Mesothelial cell of epicardium (in vitro differentiated cells): ENCODE data around the gene KRTAP10-6. TPM values are rescaled to one million over a fixed set of nuclear protein-coding genes. Genes with fewer than 3 reads are reported as not detected.
"Not testable (repeated sequence)": the region's sequence is repeated elsewhere in the genome, so short reads cannot be mapped to it uniquely, and the experiment has no call there.

Experiments used
- DNase-seq, 2 experiments: peaks; one replicate each; pipeline ENCODE4 v3.0.0; 2021; ENCODE audit warnings: low spot score in 2 of 2; ENCODE audit not compliant: unreplicated experiment in 2 of 2
- H3K27ac Mint-ChIP-seq: 2 replicates; pipeline ENCODE4 v1.8.0; 2021; ENCODE audit warnings: mixed read lengths
- H3K27me3 Mint-ChIP-seq: 2 replicates; pipeline ENCODE4 v1.8.0; 2021; ENCODE audit warnings: low read depth, mixed read lengths
- H3K36me3 Mint-ChIP-seq: 2 replicates; pipeline ENCODE4 v1.8.0; 2021; ENCODE audit warnings: mixed read lengths
- H3K4me1 Mint-ChIP-seq: 2 replicates; pipeline ENCODE4 v1.8.0; 2021; ENCODE audit warnings: mixed read lengths
- H3K4me3 Mint-ChIP-seq: 2 replicates; pipeline ENCODE4 v1.8.0; 2021; ENCODE audit warnings: mild to moderate bottlenecking, moderate library complexity, mixed read lengths
- H3K9me3 Mint-ChIP-seq: 2 replicates; pipeline ENCODE4 v1.8.0; 2021; ENCODE audit warnings: mixed read lengths
- CTCF ChIP-seq: fragments of 200-600 bp; sonication (generic); IDR thresholded peaks from one replicate; pipeline ENCODE4 v1.5.0; 2021; ENCODE audit warnings: antibody characterized with exemption; ENCODE audit not compliant: unreplicated experiment
- total RNA-seq: library from RNA; stranded (reverse); gene quantifications from 3 replicates; pipeline ENCODE4 v1.2.1, GENCODE V29; 2021

KRTAP10-6 gene
- total RNA-seq, 1 donor from 2014 or later, result not detected

DNA sequence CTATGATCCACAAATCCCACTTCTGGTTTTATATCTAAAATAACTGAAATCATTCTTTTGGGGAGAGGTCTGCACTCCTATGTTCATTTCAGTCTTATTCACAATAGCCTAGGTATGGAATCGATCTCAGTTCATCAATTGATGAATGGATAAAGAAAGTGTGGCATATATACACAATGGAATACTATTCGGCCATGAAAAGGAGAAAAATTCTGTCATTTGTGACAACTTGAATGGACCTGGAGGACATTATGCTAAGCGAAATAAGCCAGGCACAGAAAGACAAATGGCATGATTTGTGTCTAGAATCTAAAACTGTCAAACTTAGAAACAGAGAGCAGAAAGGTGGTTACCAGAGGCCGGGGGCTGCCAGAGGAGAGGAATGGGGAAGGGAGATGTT, 14.2 kb upstream of the KRTAP10-6 start:
- TF ChIP-seq CTCF, result no peak
- Mint-ChIP-seq H3K9me3 (peaks cover 39% of the 10 kb centered on the region), H3K36me3 (no peaks in the 10 kb centered on the region), H3K4me1 (no peaks in the 10 kb centered on the region), H3K27ac (no peak overlapping the region), H3K27me3 (peaks cover 20% of the 10 kb centered on the region), H3K4me3 (no peak overlapping the region)
- no peak for DNase-seq

DNA sequence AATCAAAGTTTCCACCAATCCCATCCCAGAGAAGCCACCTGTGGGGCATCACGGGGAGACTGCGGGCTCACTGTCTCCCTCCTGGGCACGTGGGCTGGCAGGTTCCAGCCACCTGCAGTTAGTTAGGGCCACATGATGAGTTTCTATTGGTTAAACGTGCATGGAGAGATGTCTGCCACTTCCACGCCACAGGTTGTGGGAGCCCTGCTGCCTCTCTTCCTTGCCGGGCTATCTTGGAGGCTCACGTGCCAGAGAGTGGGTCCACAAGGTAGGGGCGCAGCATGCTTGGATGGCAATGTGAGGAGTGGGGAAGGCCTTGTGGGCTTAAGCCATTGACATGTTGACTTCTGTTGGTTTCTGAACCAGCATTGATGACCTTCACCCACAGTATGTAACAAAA, 11.6 kb upstream of the KRTAP10-6 start:
- peak in 1 of 2 experiments; percentile 31 for DNase-seq
- no peaks in the 10 kb centered on the region for H3K36me3 Mint-ChIP-seq
- H3K9me3 Mint-ChIP-seq, result peaks cover 20% of the 10 kb centered on the region
- H3K27me3 Mint-ChIP-seq, result peaks cover 20% of the 10 kb centered on the region
- no peaks in the 10 kb centered on the region for H3K4me1 Mint-ChIP-seq
- TF ChIP-seq CTCF, result no peak
- H3K4me3 Mint-ChIP-seq, result no peak overlapping the region
- no peak overlapping the region for H3K27ac Mint-ChIP-seq

DNA sequence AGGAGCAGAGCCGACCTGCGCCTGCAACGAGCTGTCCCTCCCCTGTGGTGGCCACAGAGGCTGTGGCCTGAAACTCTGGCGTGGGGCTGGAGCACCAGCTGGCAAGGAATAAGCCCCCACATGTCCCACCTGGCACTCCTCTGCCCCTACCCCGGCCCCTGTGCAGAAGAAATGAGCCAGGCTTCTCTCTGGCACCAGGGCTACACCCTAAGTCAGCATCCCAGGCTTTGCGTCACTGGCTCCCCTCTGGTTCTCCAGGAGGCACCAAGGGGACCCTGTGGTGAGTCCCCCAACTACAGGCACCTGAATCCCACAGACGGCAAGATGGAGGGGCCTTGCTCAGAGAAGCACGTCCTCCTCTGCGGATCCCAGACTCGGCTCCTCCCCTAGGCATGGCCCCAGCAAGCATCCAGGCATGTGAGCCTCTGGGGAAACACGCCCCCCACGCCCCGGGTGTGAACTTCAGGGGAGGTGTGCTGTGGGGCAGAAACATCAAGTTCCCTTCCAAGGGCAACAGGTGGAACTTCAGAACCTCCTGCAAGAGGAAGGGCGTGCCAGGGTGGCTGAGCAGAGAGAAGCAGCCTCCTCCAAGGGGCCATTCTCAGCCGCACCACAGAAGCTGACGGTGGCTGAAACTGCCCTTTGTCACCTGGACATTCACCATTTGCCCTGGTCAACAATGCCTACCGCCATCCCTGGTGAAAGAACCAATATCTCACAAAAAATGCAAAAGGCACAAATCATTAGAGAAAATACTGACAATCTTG, 11.0 kb upstream of the KRTAP10-6 start:
- Mint-ChIP-seq H3K4me1 (no peaks in the 10 kb centered on the region), H3K27me3 (peaks cover 20% of the 10 kb centered on the region), H3K36me3 (peaks cover 3% of the 10 kb centered on the region), H3K27ac (no peak overlapping the region), H3K9me3 (peaks cover 24% of the 10 kb centered on the region), H3K4me3 (no peak overlapping the region)
- no peak for TF ChIP-seq CTCF
- peak in 1 of 2 experiments; percentile 25 for DNase-seq

DNA sequence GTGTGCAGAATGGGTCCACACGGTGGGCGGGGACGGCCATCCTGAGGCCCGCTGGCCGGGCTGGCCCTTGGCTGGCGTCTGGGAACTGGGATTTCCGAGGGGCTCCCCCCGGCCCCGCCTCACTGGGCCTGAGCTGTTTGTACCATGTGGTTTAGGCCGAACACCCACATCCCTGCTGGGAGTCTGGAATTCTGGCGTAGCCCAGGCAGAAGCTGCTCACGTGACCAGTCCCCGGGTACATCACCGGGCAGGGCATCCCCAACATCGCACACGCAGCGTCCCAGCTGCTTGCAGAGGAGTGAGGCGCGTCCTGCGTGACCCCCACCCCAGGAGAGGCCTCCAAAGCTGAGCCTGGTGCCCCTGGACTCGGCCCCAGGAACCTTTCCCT, 10.2 kb upstream of the KRTAP10-6 start:
- no peak for TF ChIP-seq CTCF
- peaks cover 20% of the 10 kb centered on the region for H3K27me3 Mint-ChIP-seq
- DNase-seq, result no peak

DNA sequence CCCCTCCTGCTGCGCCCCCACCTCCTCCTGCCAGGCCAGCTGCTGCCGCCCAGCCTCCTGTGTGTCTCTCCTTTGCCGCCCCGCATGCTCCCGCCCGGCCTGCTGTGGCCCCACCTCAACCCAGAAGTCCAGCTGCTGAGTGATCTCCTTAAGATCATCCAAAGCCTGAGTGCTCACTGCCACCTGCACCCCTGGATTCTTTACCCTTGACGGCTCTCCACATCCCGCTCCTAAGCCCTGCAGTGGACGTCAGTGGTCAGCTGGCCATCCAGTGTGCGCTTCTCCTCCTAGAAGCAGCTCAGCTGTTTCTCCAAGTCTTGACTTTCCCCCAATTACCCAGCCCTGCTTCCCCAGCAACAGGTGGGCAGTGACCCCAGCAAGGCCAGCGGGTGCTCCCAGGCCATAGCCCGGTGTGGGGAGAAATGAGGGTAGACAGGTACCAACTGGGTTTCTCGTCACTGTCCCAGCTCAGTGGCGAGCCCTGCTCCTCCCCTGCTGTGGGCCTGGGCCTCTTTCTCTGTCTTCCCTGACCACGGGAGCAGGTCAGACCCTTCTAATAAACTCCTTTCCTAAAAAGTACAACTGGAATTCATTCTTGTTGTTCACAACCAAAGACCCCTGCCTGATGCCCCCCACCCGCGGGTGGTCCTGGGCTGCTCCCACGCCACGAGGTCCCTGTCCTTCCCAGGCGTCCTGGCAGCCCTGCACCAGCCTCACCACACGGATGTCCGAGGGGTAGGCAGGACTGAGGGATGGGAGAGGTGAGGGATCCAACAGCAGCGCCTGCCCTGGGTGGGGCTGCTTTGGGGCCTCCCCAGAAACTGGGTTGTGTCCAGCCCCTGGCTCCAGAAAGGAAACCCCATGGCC, 9.5 kb upstream of the KRTAP10-6 start:
- Mint-ChIP-seq H3K27ac (no peak overlapping the region), H3K9me3 (peaks cover 30% of the 10 kb centered on the region), H3K4me1 (no peaks in the 10 kb centered on the region), H3K36me3 (peaks cover 3% of the 10 kb centered on the region), H3K4me3 (no peak overlapping the region), H3K27me3 (peaks cover 17% of the 10 kb centered on the region)
- TF ChIP-seq CTCF, result no peak
- no peak for DNase-seq

More for the DNA sequence above, 10.2 kb upstream of the KRTAP10-6 start:
- H3K4me1 Mint-ChIP-seq, result no peaks in the 10 kb centered on the region
- peaks cover 30% of the 10 kb centered on the region for H3K9me3 Mint-ChIP-seq
- no peak overlapping the region for H3K4me3 Mint-ChIP-seq
- no peak overlapping the region for H3K27ac Mint-ChIP-seq
- peaks cover 3% of the 10 kb centered on the region for H3K36me3 Mint-ChIP-seq

GRCh38 chr21:44601091-44601490, 8.8 kb upstream of the KRTAP10-6 start:
- not testable (repeated sequence) for H3K4me3 Mint-ChIP-seq, DNase-seq, H3K36me3 Mint-ChIP-seq, H3K4me1 Mint-ChIP-seq, H3K27ac Mint-ChIP-seq
- Mint-ChIP-seq H3K27me3 (peaks cover 17% of the 10 kb centered on the region), H3K9me3 (peaks cover 24% of the 10 kb centered on the region)

- not testable (repeated sequence) for H3K36me3 Mint-ChIP-seq, H3K4me1 Mint-ChIP-seq, H3K4me3 Mint-ChIP-seq, DNase-seq, H3K27ac Mint-ChIP-seq
- Mint-ChIP-seq H3K9me3 (peaks cover 21% of the 10 kb centered on the region), H3K27me3 (peaks cover 14% of the 10 kb centered on the region)
Observed at GRCh38 chr21:44600118-44600978, 8.0 kb upstream of the KRTAP10-6 start, which contains the start of gene KRTAP10-7. TSS of gene KRTAP10-7 (plus strand) at chr21:44600597. CDS start at chr21:44600622, 25 bp downstream.
